HepG2 (cell line): Measurements from ENCODE around the gene FMC1. TPM values are rescaled to one million over a fixed set of nuclear protein-coding genes. Genes with fewer than 3 reads are reported as not detected.

Source experiments
- AHDC1 ChIP-seq: sonication (generic); formaldehyde crosslinking; IDR thresholded peaks from 2 replicates; pipeline ENCODE4 v1.5.1; 2020; ENCODE audit warnings: mild to moderate bottlenecking, missing genetic modification reagents, borderline replicate concordance
- ATF4 ChIP-seq, 2 experiments: fragments of 450-650 bp in 1 of 2; sonication (generic) in 1 of 2; formaldehyde crosslinking; IDR thresholded peaks; 2 replicates each; pipeline versions ENCODE4 v1.5.0 to v1.8.0; 2020 to 2022; ENCODE audit warnings: mild to moderate bottlenecking in 1 of 2, missing genetic modification reagents in 1 of 2
- GTF3A ChIP-seq: sonication (generic); formaldehyde crosslinking; conservative IDR thresholded peaks from 2 replicates; pipeline ENCODE4 v1.4.0; 2020; ENCODE audit warnings: mild to moderate bottlenecking, missing genetic modification reagents
- HMG20A ChIP-seq: IDR thresholded peaks from 2 replicates; pipeline ENCODE4 v1.6.1; 2016; ENCODE audit warnings: borderline replicate concordance
- HMG20B ChIP-seq: conservative IDR thresholded peaks from 2 replicates; pipeline ENCODE4 v1.6.1; 2016; ENCODE audit warnings: missing genetic modification reagents, missing compliant biosample characterization
- KAT7 ChIP-seq: IDR thresholded peaks from 2 replicates; pipeline ENCODE4 v1.6.1; 2018; ENCODE audit warnings: borderline replicate concordance, missing compliant biosample characterization
- MEF2D ChIP-seq: sonication (generic); formaldehyde crosslinking; IDR thresholded peaks from 2 replicates; pipeline ENCODE4 v1.5.1; 2020; ENCODE audit warnings: mild to moderate bottlenecking, missing genetic modification reagents
- MYC ChIP-seq: sonication (generic); formaldehyde crosslinking; IDR thresholded peaks from 2 replicates; pipeline ENCODE4 v1.9.0; 2021; ENCODE audit warnings: missing genetic modification reagents, borderline replicate concordance
- NR2F1 ChIP-seq, 2 experiments: fragments of 450-650 bp in 1 of 2; formaldehyde crosslinking in 1 of 2; IDR thresholded peaks; 2 replicates each; pipeline versions ENCODE4 v1.5.0 to v1.6.1; 2016 to 2020; ENCODE audit warnings: mild to moderate bottlenecking in 1 of 2, missing compliant biosample characterization in 1 of 2, missing genetic modification reagents in 1 of 2, moderate library complexity in 1 of 2
- SP5 ChIP-seq: IDR thresholded peaks from 2 replicates; pipeline ENCODE4 v1.6.1; 2016; ENCODE audit warnings: low read depth, borderline replicate concordance
- ZBTB10 ChIP-seq: sonication (generic); formaldehyde crosslinking; IDR thresholded peaks from 2 replicates; pipeline ENCODE4 v1.4.0; 2020; ENCODE audit warnings: missing genetic modification reagents, borderline replicate concordance
- ZBTB20 ChIP-seq: sonication (generic); formaldehyde crosslinking; IDR thresholded peaks from 2 replicates; pipeline ENCODE4 v1.8.1; 2023; ENCODE audit warnings: missing genetic modification reagents, low read depth, mild to moderate bottlenecking, borderline replicate concordance
- ZFP82 ChIP-seq: sonication (generic); formaldehyde crosslinking; IDR thresholded peaks from 2 replicates; pipeline ENCODE4 v1.5.1; 2020; ENCODE audit warnings: mild to moderate bottlenecking, missing genetic modification reagents, borderline replicate concordance
- ZMYM3 ChIP-seq: sonication (generic); formaldehyde crosslinking; IDR thresholded peaks from 2 replicates; pipeline ENCODE4 v1.5.1; 2020; ENCODE audit warnings: mild to moderate bottlenecking, missing genetic modification reagents
- ZNF367 ChIP-seq: sonication (generic); formaldehyde crosslinking; IDR thresholded peaks from 2 replicates; pipeline ENCODE4 v1.4.0; 2020; ENCODE audit warnings: missing genetic modification reagents, borderline replicate concordance
- ZNF430 ChIP-seq: sonication (generic); formaldehyde crosslinking; IDR thresholded peaks from 2 replicates; pipeline ENCODE4 v1.9.0; 2021; ENCODE audit warnings: mild to moderate bottlenecking, missing genetic modification reagents
- ZNF468 ChIP-seq: sonication (generic); formaldehyde crosslinking; IDR thresholded peaks from 2 replicates; pipeline ENCODE4 v1.8.0; 2022; ENCODE audit warnings: mild to moderate bottlenecking, moderate library complexity, missing genetic modification reagents
- ZNF546 ChIP-seq: sonication (generic); formaldehyde crosslinking; conservative IDR thresholded peaks from 2 replicates; pipeline ENCODE4 v1.8.1; 2023; ENCODE audit warnings: mild to moderate bottlenecking, missing genetic modification reagents
- ZNF547 ChIP-seq: sonication (generic); formaldehyde crosslinking; IDR thresholded peaks from 2 replicates; pipeline ENCODE4 v1.5.1; 2020; ENCODE audit warnings: mild to moderate bottlenecking, missing genetic modification reagents
- ZNF777 ChIP-seq: sonication (generic); formaldehyde crosslinking; IDR thresholded peaks from 2 replicates; pipeline ENCODE4 v1.4.0; 2020; ENCODE audit warnings: missing genetic modification reagents
- polyA plus RNA-seq, 8 experiments: library from polyadenylated mRNA; depleted of rRNA in 3 of 8; stranded (reverse) in 7 of 8; unstranded in 1 of 8; fragments of >200 nt; fragmentation: Illumina TruSeq in 4 of 8; extraction: Trizol in 4 of 8; gene quantifications; 2 replicates each; pipeline versions ENCODE4 v1.2.1 to v1.2.3, GENCODE V29; 2011 to 2016; ENCODE audit warnings: low read depth in 4 of 8, missing spikeins in 1 of 8, mixed read lengths in 1 of 8; ENCODE audit not compliant: insufficient read depth in 1 of 8
- total RNA-seq, 5 experiments: library from RNA; depleted of rRNA; stranded (reverse); fragments of >200 nt; fragmentation: Illumina TruSeq; extraction: Trizol; gene quantifications; 2 replicates each; pipeline ENCODE4 v1.2.3, GENCODE V29; 2016; ENCODE audit warnings: low read depth in 1 of 5

The FMC1 gene
- total and polyA plus RNA-seq, 2 of the 13 experiments (the other 11 are each of a cell fraction or from before 2014, with no cell fraction given) = 39.2 to 50.7 TPM

GRCh38 chr7:139358541-139359365 is 17.6 kb downstream of the FMC1 start (continued):
- TF ChIP-seq GTF3A (CRISPR knock-in tag) (0 out of 2 replicates have a peak, but pooled peaks have one; percentile 6), NR2F1 (CRISPR knock-in tag; IDR thresholded peaks at IDR 0.05) (no peak), ZNF367 (no peak), ZMYM3 (CRISPR knock-in tag) (peak; percentile 62; the same call in 1 of the 2 replicates), ZNF546 (CRISPR knock-in tag) (no peak), AHDC1 (no peak), ZNF547 (no peak), ZNF430 (CRISPR knock-in tag) (no peak), HMG20B (CRISPR knock-in tag) (no peak), MEF2D (no peak), ATF4 (CRISPR knock-in tag; IDR thresholded peaks at IDR 0.05) (peak in 1 of 2 experiments; percentile 44; a peak in 1 of 4 replicates), SP5 (CRISPR knock-in tag) (no peak), ZFP82 (CRISPR knock-in tag) (no peak; the same call in 1 of the 2 replicates), ZBTB10 (CRISPR knock-in tag) (no peak), KAT7 (CRISPR knock-in tag) (no peak), ZNF468 (CRISPR knock-in tag) (no peak), ZBTB20 (CRISPR knock-in tag) (no peak), ZNF777 (CRISPR knock-in tag) (no peak), HMG20A (CRISPR knock-in tag) (no peak), MYC (no peak)
